ENCODE measurements around the gene MAPRE3.

Gene MAPRE3

DNA sequence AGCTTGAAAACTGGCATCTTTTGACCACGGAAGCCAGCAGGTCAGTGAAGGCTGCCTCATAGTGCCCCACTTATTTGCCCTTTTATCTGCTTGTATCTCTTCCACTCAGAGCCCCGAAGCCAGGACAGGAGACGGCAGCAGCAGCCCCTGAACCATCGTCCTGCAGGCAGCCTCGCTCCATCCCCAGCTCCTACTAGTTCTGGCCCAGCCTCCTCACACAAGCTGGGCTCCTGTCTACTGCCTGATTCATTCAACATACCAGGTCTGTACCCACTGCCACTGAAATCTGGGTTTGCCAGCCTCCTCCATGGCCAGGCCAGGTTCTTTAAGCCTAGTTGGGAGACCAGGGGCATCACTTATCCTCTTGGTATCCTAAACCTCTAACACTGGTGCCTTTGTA lies 96.9 kb downstream of the MAPRE3 start:
- no peaks in the 10 kb centered on the region for H3K4me1 ChIP-seq (ENCODE audit: control insufficient read depth, insufficient read depth, low read length)
- no peak overlapping the region for H3K27ac ChIP-seq (ENCODE audit: low read length)
- no peaks in the 10 kb centered on the region for H3K27me3 ChIP-seq (ENCODE audit: control insufficient read depth, insufficient read depth, low read length)
- no peak for DNase-seq (ENCODE audit: low read depth, low spot score)
- no peaks in the 10 kb centered on the region for H3K9me3 ChIP-seq (ENCODE audit: control insufficient read depth, insufficient read depth, low read length)
- no CpG with 5 or more reads among the region's 5 CpGs for WGBS (ENCODE audit: insufficient coverage, insufficient read length)
- H3K36me3 ChIP-seq (ENCODE audit: control insufficient read depth, insufficient read depth, low read length) = no peaks in the 10 kb centered on the region
- no peak overlapping the region for H3K4me3 ChIP-seq (ENCODE audit: low read length)

GRCh38 chr2:27069436-27069835 lies 99.0 kb downstream of the MAPRE3 start:
- H3K27ac ChIP-seq (ENCODE audit: low read length) = no peak overlapping the region
- H3K4me3 ChIP-seq (ENCODE audit: low read length) = no peak overlapping the region
- no CpG with 5 or more reads among the region's 6 CpGs for whole genome bisulfite sequencing (ENCODE audit: insufficient coverage, insufficient read length)

DNA sequence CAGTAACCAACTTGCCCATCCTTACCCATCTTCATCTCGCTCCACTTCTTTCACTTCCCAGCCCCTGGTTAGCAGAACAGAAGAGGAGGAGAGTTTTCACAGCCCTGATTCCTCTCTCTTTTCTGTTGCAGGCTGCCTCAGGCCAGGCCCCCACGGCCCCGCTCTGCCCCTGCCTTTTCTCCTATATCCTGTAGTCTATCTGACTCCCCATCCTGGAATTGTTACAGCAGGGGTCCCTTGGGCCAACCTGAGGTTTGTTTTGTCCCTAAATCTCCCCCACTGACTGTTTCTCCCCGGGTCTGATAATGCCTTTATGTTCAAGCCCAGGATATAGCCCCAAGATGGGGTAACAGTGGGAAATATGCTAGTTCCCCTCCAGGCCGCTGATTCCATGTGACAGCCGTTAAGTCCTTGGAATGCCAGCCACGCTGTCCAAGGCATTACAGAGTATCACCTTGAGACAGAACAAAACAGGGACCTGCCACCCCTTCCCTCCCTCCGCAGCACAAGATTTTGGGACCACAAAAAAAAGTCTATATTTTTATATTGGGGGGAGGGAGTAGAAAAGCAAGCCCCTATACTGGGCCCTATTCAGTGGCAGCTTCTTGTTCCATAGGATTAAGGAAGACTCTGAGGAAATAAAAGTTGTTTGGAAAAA lies 99.7 kb downstream of the MAPRE3 start:
- no peaks in the 10 kb centered on the region for H3K9me3 ChIP-seq (ENCODE audit: control insufficient read depth, insufficient read depth, low read length)
- no peaks in the 10 kb centered on the region for H3K36me3 ChIP-seq (ENCODE audit: control insufficient read depth, insufficient read depth, low read length)
- no peak overlapping the region for H3K4me3 ChIP-seq (ENCODE audit: low read length)
- H3K4me1 ChIP-seq (ENCODE audit: control insufficient read depth, insufficient read depth, low read length) = no peaks in the 10 kb centered on the region
- no peak overlapping the region for H3K27ac ChIP-seq (ENCODE audit: low read length)
- DNase-seq (ENCODE audit: low read depth, low spot score) = no peak
- H3K27me3 ChIP-seq (ENCODE audit: control insufficient read depth, insufficient read depth, low read length) = no peaks in the 10 kb centered on the region
- WGBS (ENCODE audit: insufficient coverage, insufficient read length) = no CpG with 5 or more reads among the region's 8 CpGs

More at GRCh38 chr2:27069436-27069835, 99.0 kb downstream of the MAPRE3 start:
- H3K4me1 ChIP-seq (ENCODE audit: control insufficient read depth, insufficient read depth, low read length) = no peaks in the 10 kb centered on the region
- no peaks in the 10 kb centered on the region for H3K27me3 ChIP-seq (ENCODE audit: control insufficient read depth, insufficient read depth, low read length)
- H3K9me3 ChIP-seq (ENCODE audit: control insufficient read depth, insufficient read depth, low read length) = no peaks in the 10 kb centered on the region
- DNase-seq (ENCODE audit: low read depth, low spot score) = no peak
- no peaks in the 10 kb centered on the region for H3K36me3 ChIP-seq (ENCODE audit: control insufficient read depth, insufficient read depth, low read length)

GRCh38 chr2:27070653-27071276 lies 100.3 kb downstream of the MAPRE3 start:
- Histone ChIP-seq H3K27me3 (ENCODE audit: control insufficient read depth, insufficient read depth, low read length) (no peaks in the 10 kb centered on the region), H3K4me1 (ENCODE audit: control insufficient read depth, insufficient read depth, low read length) (no peaks in the 10 kb centered on the region), H3K27ac (ENCODE audit: low read length) (no peak overlapping the region), H3K4me3 (ENCODE audit: low read length) (peak overlapping the region; percentile 73), H3K9me3 (ENCODE audit: control insufficient read depth, insufficient read depth, low read length) (no peaks in the 10 kb centered on the region), H3K36me3 (ENCODE audit: control insufficient read depth, insufficient read depth, low read length) (no peaks in the 10 kb centered on the region)
- WGBS (ENCODE audit: insufficient coverage, insufficient read length) = no CpG with 5 or more reads among the region's 11 CpGs
- DNase-seq (ENCODE audit: low read depth, low spot score) = no peak

- no CpG with 5 or more reads among the region's 86 CpGs for WGBS (ENCODE audit: insufficient coverage, insufficient read length)
- Histone ChIP-seq H3K27ac (ENCODE audit: low read length) (no peak within 1 kb of the TSS), H3K9me3 (ENCODE audit: control insufficient read depth, insufficient read depth, low read length) (no peaks in the 10 kb centered on the region), H3K27me3 (ENCODE audit: control insufficient read depth, insufficient read depth, low read length) (no peaks in the 10 kb centered on the region), H3K36me3 (ENCODE audit: control insufficient read depth, insufficient read depth, low read length) (no peaks in the 10 kb centered on the region), H3K4me1 (ENCODE audit: control insufficient read depth, insufficient read depth, low read length) (no peaks in the 10 kb centered on the region), H3K4me3 (ENCODE audit: low read length) (peak within 1 kb of the TSS; percentile 73)
- DNase-seq (ENCODE audit: low read depth, low spot score) = no peak
Measured at GRCh38 chr2:27071277-27071989, 101.0 kb downstream of the MAPRE3 start, which contains the start of gene OST4. Gene OST4, minus strand, starts transcription at chr2:27071654.

GRCh38 chr2:27071990-27072830 lies 101.8 kb downstream of the MAPRE3 start:
- DNase-seq (ENCODE audit: low read depth, low spot score) = no peak
- Histone ChIP-seq H3K27ac (ENCODE audit: low read length) (no peak overlapping the region), H3K27me3 (ENCODE audit: control insufficient read depth, insufficient read depth, low read length) (no peaks in the 10 kb centered on the region)

DNA sequence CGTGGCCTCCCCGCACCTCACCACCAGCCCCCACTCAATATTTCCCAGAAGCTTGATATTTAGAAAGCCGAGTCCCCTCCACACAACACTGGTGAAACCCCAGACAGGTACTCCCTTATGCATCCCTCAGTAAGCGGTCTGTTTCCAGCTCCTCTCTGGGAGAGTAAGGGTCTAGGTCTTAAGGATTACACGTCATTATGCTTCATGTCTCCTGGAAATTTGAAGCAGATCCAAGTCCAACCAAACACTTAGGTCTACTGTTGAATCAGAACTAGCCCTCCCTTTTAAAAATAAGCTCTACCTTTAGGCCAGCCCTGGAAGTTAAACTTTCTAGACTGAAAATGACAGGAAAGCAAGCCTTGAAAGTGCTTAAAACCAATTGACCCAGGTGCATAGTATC lies 102.5 kb downstream of the MAPRE3 start:
- no peak overlapping the region for H3K27ac ChIP-seq (ENCODE audit: low read length)
- no peaks in the 10 kb centered on the region for H3K36me3 ChIP-seq (ENCODE audit: control insufficient read depth, insufficient read depth, low read length)
- no peak for DNase-seq (ENCODE audit: low read depth, low spot score)
- WGBS (ENCODE audit: insufficient coverage, insufficient read length) = no CpG with 5 or more reads among the region's 5 CpGs
- no peak overlapping the region; the same call in 1 of the 2 replicates for H3K4me3 ChIP-seq (ENCODE audit: low read length)
- H3K27me3 ChIP-seq (ENCODE audit: control insufficient read depth, insufficient read depth, low read length) = no peaks in the 10 kb centered on the region
- no peaks in the 10 kb centered on the region for H3K4me1 ChIP-seq (ENCODE audit: control insufficient read depth, insufficient read depth, low read length)
- no peaks in the 10 kb centered on the region for H3K9me3 ChIP-seq (ENCODE audit: control insufficient read depth, insufficient read depth, low read length)

More at GRCh38 chr2:27071990-27072830, 101.8 kb downstream of the MAPRE3 start:
- peak overlapping the region; percentile 73; the same call in 1 of the 2 replicates for H3K4me3 ChIP-seq (ENCODE audit: low read length)
- H3K4me1 ChIP-seq (ENCODE audit: control insufficient read depth, insufficient read depth, low read length) = no peaks in the 10 kb centered on the region
- no peaks in the 10 kb centered on the region for H3K36me3 ChIP-seq (ENCODE audit: control insufficient read depth, insufficient read depth, low read length)
- H3K9me3 ChIP-seq (ENCODE audit: control insufficient read depth, insufficient read depth, low read length) = no peaks in the 10 kb centered on the region
- WGBS (ENCODE audit: insufficient coverage, insufficient read length) = no CpG with 5 or more reads among the region's 34 CpGs

DNA sequence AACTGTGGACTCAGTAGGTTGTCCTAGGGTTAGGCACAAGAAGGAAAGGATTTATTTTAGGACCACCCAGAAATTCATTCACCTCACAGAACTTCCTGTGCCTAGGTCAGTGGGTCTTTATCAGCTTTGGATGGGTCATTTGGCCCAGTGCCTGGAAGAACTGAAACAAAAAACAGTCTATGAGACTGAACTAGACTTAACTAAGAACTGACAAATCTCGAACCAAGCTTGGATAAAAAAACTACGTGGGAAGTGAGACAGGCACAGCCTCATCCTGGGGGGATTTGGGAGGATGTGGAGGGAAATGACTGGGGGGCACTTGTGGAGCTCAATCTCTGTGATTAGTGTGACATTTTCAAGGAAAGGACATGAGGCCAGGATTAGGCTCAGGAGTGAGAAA lies 103.3 kb downstream of the MAPRE3 start:
- WGBS (ENCODE audit: insufficient coverage, insufficient read length) = no CpG with 5 or more reads among the region's 2 CpGs
- Histone ChIP-seq H3K4me1 (ENCODE audit: control insufficient read depth, insufficient read depth, low read length) (peaks cover 6% of the 10 kb centered on the region), H3K4me3 (ENCODE audit: low read length) (no peak overlapping the region)

DNA sequence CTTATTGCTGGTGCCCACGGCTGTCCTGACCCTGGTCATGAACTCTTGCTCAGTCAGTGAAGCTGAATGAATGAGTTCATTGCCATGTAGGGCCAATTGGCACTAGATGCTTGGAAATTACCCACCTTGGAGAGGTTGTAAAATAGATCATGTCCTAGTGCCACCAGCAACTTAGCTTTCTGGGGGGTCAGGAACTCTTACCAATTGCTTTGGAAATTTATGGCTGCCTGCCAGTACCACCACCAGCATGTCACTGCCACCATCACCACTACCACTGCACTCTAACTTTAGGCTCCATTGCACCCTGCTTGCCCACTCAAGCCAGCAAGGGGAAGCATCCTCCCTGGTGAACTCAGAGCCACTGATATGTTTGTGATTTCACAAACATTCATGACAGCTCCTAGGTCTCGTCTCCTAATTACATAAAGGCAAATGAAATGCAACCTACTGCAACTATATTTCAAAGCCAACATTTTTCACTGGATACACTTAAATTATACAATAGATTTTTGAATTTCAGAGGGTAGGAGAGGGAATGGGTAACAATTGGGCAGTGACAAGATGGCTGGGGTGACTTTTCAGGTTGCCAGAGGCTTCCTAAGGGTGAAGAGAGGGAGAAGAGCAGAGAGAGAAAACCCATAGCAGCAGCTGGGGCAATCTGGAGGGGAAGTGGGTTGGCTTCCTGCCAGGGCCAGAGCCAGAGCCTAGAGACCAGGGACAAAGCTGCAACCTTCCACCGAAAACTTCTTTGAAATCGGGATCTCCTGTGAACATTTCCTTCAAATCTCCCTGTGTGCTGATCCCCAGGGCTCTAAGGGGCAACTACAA lies 104.5 kb downstream of the MAPRE3 start:
- no peak for DNase-seq (ENCODE audit: low read depth, low spot score)
- H3K36me3 ChIP-seq (ENCODE audit: control insufficient read depth, insufficient read depth, low read length) = no peaks in the 10 kb centered on the region; the same call in 1 of the 2 replicates
- peaks cover 6% of the 10 kb centered on the region for H3K4me1 ChIP-seq (ENCODE audit: control insufficient read depth, insufficient read depth, low read length)
- WGBS (ENCODE audit: insufficient coverage, insufficient read length) = no CpG with 5 or more reads among the region's 4 CpGs
- H3K4me3 ChIP-seq (ENCODE audit: low read length) = no peak overlapping the region
- H3K27me3 ChIP-seq (ENCODE audit: control insufficient read depth, insufficient read depth, low read length) = no peaks in the 10 kb centered on the region
- H3K27ac ChIP-seq (ENCODE audit: low read length) = no peak overlapping the region
- no peaks in the 10 kb centered on the region for H3K9me3 ChIP-seq (ENCODE audit: control insufficient read depth, insufficient read depth, low read length)

More for the DNA sequence above, 103.3 kb downstream of the MAPRE3 start:
- Histone ChIP-seq H3K36me3 (ENCODE audit: control insufficient read depth, insufficient read depth, low read length) (no peaks in the 10 kb centered on the region; the same call in 1 of the 2 replicates), H3K27me3 (ENCODE audit: control insufficient read depth, insufficient read depth, low read length) (no peaks in the 10 kb centered on the region), H3K27ac (ENCODE audit: low read length) (no peak overlapping the region), H3K9me3 (ENCODE audit: control insufficient read depth, insufficient read depth, low read length) (no peaks in the 10 kb centered on the region)
- DNase-seq (ENCODE audit: low read depth, low spot score) = no peak

Data from iPS DF 6.9 (cell line).